H1 (cell line): ENCODE measurements around the gene USB1. TPM values are rescaled to one million over a fixed set of nuclear protein-coding genes. Genes with fewer than 3 reads are reported as not detected.

Experiments used
- CTCF ChIA-PET: fragments of 300-600 bp; sonication (Branson Sonifier 250); formaldehyde crosslinking; loops from one replicate; lab custom pipeline; 2021; ENCODE audit not compliant: partially characterized antibody; lab: Charles Lee
- POLR2A ChIA-PET: fragments of 300-600 bp; sonication (Branson Sonifier 250); formaldehyde crosslinking; loops from one replicate; lab custom pipeline; 2021; ENCODE audit warnings: inconsistent platforms; ENCODE audit not compliant: partially characterized antibody; lab: Charles Lee
- DNase-seq, 2 experiments: peaks; one replicate each; pipeline versions ENCODE4 v3.0.0 to v3.0.0-alpha.2; 2010 to 2022; ENCODE audit warnings: low spot score in 2 of 2, low read depth in 1 of 2, mixed read lengths in 1 of 2
- FAIRE-seq: peaks from 2 replicates; lab custom pipeline; 2011; peaks lifted over from hg19 to GRCh38; lab: Jason Lieb, UNC
- H2AFZ ChIP-seq: 2 replicates; pipeline ENCODE4 v1.8.1; 2012; ENCODE audit warnings: low read length, inconsistent platforms
- H2AK5ac ChIP-seq: 2 replicates; pipeline ENCODE4 v1.6.1; 2013; ENCODE audit warnings: low read depth, low read length
- H2BK120ac ChIP-seq: replicated peaks from 2 replicates; pipeline ENCODE3; 2013; ENCODE audit warnings: low read depth, low read length, inconsistent platforms
- H2BK12ac ChIP-seq: 2 replicates; pipeline ENCODE4 v1.6.1; 2013; ENCODE audit warnings: low read depth, low read length
- H2BK15ac ChIP-seq: 2 replicates; pipeline ENCODE4 v1.6.1; 2013; ENCODE audit warnings: low read length
- H2BK20ac ChIP-seq: 2 replicates; pipeline ENCODE4 v1.6.1; 2013; ENCODE audit warnings: low read length
- H2BK5ac ChIP-seq: 2 replicates; pipeline ENCODE4 v1.6.1; 2013; ENCODE audit warnings: low read depth, low read length
- H3K14ac ChIP-seq: 2 replicates; pipeline ENCODE4 v1.6.1; 2013; ENCODE audit warnings: inconsistent platforms; ENCODE audit not compliant: insufficient read length
- H3K18ac ChIP-seq: 2 replicates; pipeline ENCODE4 v1.6.1; 2013; ENCODE audit warnings: low read length; ENCODE audit errors: extremely low read depth
- H3K23ac ChIP-seq: 2 replicates; pipeline ENCODE4 v1.6.1; 2013; ENCODE audit warnings: inconsistent platforms; ENCODE audit not compliant: insufficient read length
- H3K23me2 ChIP-seq: 2 replicates; pipeline ENCODE4 v1.6.1; 2013; ENCODE audit warnings: low read depth, low read length
- H3K27ac ChIP-seq: 2 replicates; pipeline ENCODE4 v1.6.1; 2011; ENCODE audit warnings: low read depth, low read length, inconsistent platforms
- H3K27me3 ChIP-seq, 4 experiments: replicated peaks in 1 of 4; 1 replicate in 1 of 4; 2 replicates in 3 of 4; pipeline versions ENCODE4 v1.6.1 to v1.8.1; 2011 to 2013; ENCODE audit warnings: low read length in 3 of 4, mild to moderate bottlenecking in 3 of 4, inconsistent platforms in 2 of 4, mixed read lengths in 2 of 4, moderate library complexity in 1 of 4; ENCODE audit not compliant: control insufficient read depth in 3 of 4, insufficient read depth in 3 of 4; ENCODE audit errors: extremely low read depth in 1 of 4
- H3K36me3 ChIP-seq, 4 experiments: 2 replicates each; pipeline versions ENCODE4 v1.6.1 to v1.8.1; 2011 to 2013; ENCODE audit warnings: mild to moderate bottlenecking in 4 of 4, low read length in 3 of 4, moderate library complexity in 2 of 4, control low read depth in 1 of 4, inconsistent platforms in 1 of 4; ENCODE audit not compliant: insufficient read depth in 4 of 4, control insufficient read depth in 2 of 4
- H3K4ac ChIP-seq: replicated peaks from 2 replicates; pipeline ENCODE3; 2013; ENCODE audit warnings: low read length, low read depth, mixed read lengths, inconsistent platforms; ENCODE audit not compliant: insufficient read length
- H3K4me1 ChIP-seq, 4 experiments: replicated peaks in 1 of 4; 1 replicate in 1 of 4; 2 replicates in 3 of 4; pipeline versions ENCODE4 v1.6.1 to v1.8.1; 2011 to 2013; ENCODE audit warnings: low read length in 3 of 4, inconsistent platforms in 2 of 4, mixed read lengths in 1 of 4; ENCODE audit not compliant: insufficient read depth in 4 of 4, control insufficient read depth in 3 of 4
- H3K4me2 ChIP-seq, 2 experiments: 2 replicates each; pipeline versions ENCODE4 v1.6.1 to v1.8.1; 2011 to 2013; ENCODE audit warnings: low read depth in 2 of 2, low read length in 2 of 2, control low read depth in 1 of 2, inconsistent platforms in 1 of 2, mild to moderate bottlenecking in 1 of 2; ENCODE audit not compliant: insufficient read depth in 1 of 2
- H3K4me3 ChIP-seq, 4 experiments: fragments of 200-600, 300-600 bp in 1 of 4; sonication (generic), shearing (Covaris generic), sonication (Bioruptor Twin) in 1 of 4; 2 replicates each; pipeline versions ENCODE4 v1.5.1 to v1.8.1; 2011 to 2016; ENCODE audit warnings: low read length in 4 of 4, low read depth in 3 of 4, control low read depth in 2 of 4, inconsistent platforms in 2 of 4, mild to moderate bottlenecking in 2 of 4, mixed read lengths in 1 of 4, moderate library complexity in 1 of 4; ENCODE audit not compliant: insufficient read depth in 2 of 4; ENCODE audit errors: extremely low read depth in 1 of 4
- H3K56ac ChIP-seq: replicated peaks from 2 replicates; pipeline ENCODE3; 2013; ENCODE audit warnings: low read depth, mild to moderate bottlenecking, mixed read lengths, low read length, inconsistent platforms; ENCODE audit not compliant: insufficient read length
- H3K79me1 ChIP-seq: 2 replicates; pipeline ENCODE4 v1.6.1; 2013; ENCODE audit warnings: low read depth, low read length, control low read depth
- H3K79me2 ChIP-seq, 2 experiments: 2 replicates each; pipeline versions ENCODE4 v1.6.1 to v1.8.1; 2012 to 2013; ENCODE audit warnings: low read length in 2 of 2, mild to moderate bottlenecking in 2 of 2, inconsistent platforms in 1 of 2; ENCODE audit not compliant: insufficient read depth in 2 of 2, control insufficient read depth in 1 of 2
- H3K9ac ChIP-seq, 4 experiments: replicated peaks in 1 of 4; 1 replicate in 1 of 4; 2 replicates in 3 of 4; pipeline versions ENCODE4 v1.6.1 to v1.8.1; 2011 to 2013; ENCODE audit warnings: low read depth in 3 of 4, low read length in 3 of 4, control low read depth in 2 of 4, mild to moderate bottlenecking in 2 of 4, moderate library complexity in 2 of 4, inconsistent platforms in 1 of 4; ENCODE audit errors: extremely low read depth in 1 of 4
- H3K9me3 ChIP-seq, 2 experiments: 2 replicates each; pipeline versions ENCODE4 v1.6.1 to v1.8.1; 2012 to 2013; ENCODE audit warnings: mild to moderate bottlenecking in 2 of 2, moderate library complexity in 2 of 2, control low read depth in 1 of 2, inconsistent platforms in 1 of 2, low read depth in 1 of 2, low read length in 1 of 2, mixed read lengths in 1 of 2; ENCODE audit not compliant: insufficient read depth in 2 of 2
- H4K20me1 ChIP-seq, 2 experiments: replicated peaks in 1 of 2; 2 replicates each; pipeline versions ENCODE3 to v1.8.1; 2011 to 2013; ENCODE audit warnings: inconsistent platforms in 2 of 2, low read length in 2 of 2, mild to moderate bottlenecking in 1 of 2; ENCODE audit not compliant: insufficient read depth in 2 of 2, control insufficient read depth in 1 of 2
- H4K5ac ChIP-seq: 2 replicates; pipeline ENCODE4 v1.6.1; 2013; ENCODE audit warnings: low read length, low read depth, mixed read lengths, inconsistent platforms; ENCODE audit not compliant: insufficient read length
- H4K8ac ChIP-seq: 2 replicates; pipeline ENCODE4 v1.8.0; 2013; ENCODE audit warnings: mild to moderate bottlenecking, moderate library complexity, low read length, inconsistent platforms; ENCODE audit not compliant: insufficient read depth; ENCODE audit errors: extremely low read depth
- H4K91ac ChIP-seq: replicated peaks from 2 replicates; pipeline ENCODE3; 2013; ENCODE audit warnings: low read length, mixed read lengths, inconsistent platforms; ENCODE audit not compliant: insufficient read length
- JUN ChIP-seq: IDR thresholded peaks from 2 replicates; pipeline ENCODE4 v1.6.1; 2011; ENCODE audit warnings: low read depth, mild to moderate bottlenecking, improper control_type of control experiment, low read length
- POU5F1 ChIP-seq: IDR thresholded peaks from 2 replicates; pipeline ENCODE4 v1.6.1; 2011; ENCODE audit warnings: low read depth, mild to moderate bottlenecking, low read length, moderate library complexity
- whole genome bisulfite sequencing, 2 experiments: shearing (Covaris generic) in 1 of 2; methylation state at CpG; one replicate each; pipeline versions ENCODE4 v1.1.6 to v1.1.7; 2013 to 2015; ENCODE audit warnings: low lambda C conversion rate in 2 of 2, mixed read lengths in 2 of 2, inconsistent platforms in 1 of 2, low coverage in 1 of 2, missing lambda C conversion rate in 1 of 2; ENCODE audit not compliant: insufficient replicate concordance in 2 of 2, insufficient coverage in 1 of 2, insufficient read length in 1 of 2; ENCODE audit errors: extremely low coverage in 1 of 2, missing lambda C conversion rate in 1 of 2; 5-methylcytosine and 5-hydroxymethylcytosine counted together
- polyA plus RNA-seq, 7 experiments: library from polyadenylated mRNA; depleted of rRNA in 3 of 7; stranded (reverse) in 5 of 7; unstranded in 2 of 7; fragments of >200 nt in 5 of 7; fragments of 200-250 nt in 2 of 7; gene quantifications; 1 replicate in 5 of 7; 2 replicates in 1 of 7; 4 replicates in 1 of 7; pipeline versions ENCODE4 v1.2.1 to v1.2.3, GENCODE V29; 2011 to 2013; ENCODE audit warnings: missing spikeins in 2 of 7, mixed read lengths in 2 of 7
- total RNA-seq: library from RNA; stranded (reverse); fragmentation: NEBNext Ultra II Directional; extraction: Animal tissue kit (Norgen Biotek cat#: 25700); gene quantifications from 2 replicates; pipeline ENCODE4 v1.2.1, GENCODE V29; 2021

Gene USB1
- total and polyA plus RNA-seq, 2 of the 8 experiments (the other 6 are each of a cell fraction or from before 2014, with no cell fraction given) = 65.4 to 75.9 TPM

DNA sequence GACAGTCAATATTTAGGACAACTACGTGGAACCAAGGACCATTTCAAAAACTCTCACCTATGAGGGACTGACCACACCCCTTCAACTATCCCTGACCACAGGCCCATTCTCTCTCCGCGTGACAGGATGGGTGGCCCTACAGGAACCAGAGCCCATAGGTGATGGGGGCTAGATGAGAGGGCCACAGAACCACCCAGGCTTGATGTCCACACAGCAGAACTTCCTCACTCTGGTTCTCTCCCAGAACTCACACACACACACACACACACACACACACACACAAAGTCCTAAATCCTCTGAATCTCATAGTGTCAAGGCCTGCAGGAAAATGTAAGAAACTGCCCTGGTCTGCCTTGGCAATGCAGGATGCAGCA lies 2.2 kb upstream of the USB1 start:
- Histone ChIP-seq H2BK5ac (no peak overlapping the region), H3K18ac (no peak overlapping the region), H3K79me1 (no peaks in the 10 kb centered on the region), H2AK5ac (no peak overlapping the region), H3K36me3 (peaks cover 2 to 15% (median 7%) of the 10 kb centered on the region in 4 experiments; a peak in 6 of 8 replicates), H4K8ac (no peak overlapping the region), H3K9me3 (no peaks in the 10 kb centered on the region), H3K9ac (no peak overlapping the region), H3K27me3 (peaks cover 0 to 3% (median 0%) of the 10 kb centered on the region in 4 experiments; a peak in 2 of 7 replicates), H4K5ac (no peak overlapping the region), H4K20me1 (peaks cover 0 to 7% of the 10 kb centered on the region in 2 experiments), H3K14ac (no peak overlapping the region), H3K23me2 (peaks cover 7% of the 10 kb centered on the region), H3K4me1 (peaks cover 5 to 8% (median 7%) of the 10 kb centered on the region in 4 experiments; a peak in 6 of 7 replicates), H2AFZ (no peak overlapping the region), H3K4me3 (no peak overlapping the region), H3K27ac (no peak overlapping the region), H3K56ac (no peak overlapping the region), H3K4ac (no peak overlapping the region), H3K79me2 (no peaks in the 10 kb centered on the region; a peak in 1 of 4 replicates), H2BK15ac (no peak overlapping the region), H2BK120ac (no peak overlapping the region), H3K4me2 (peak overlapping the region in 1 of 2 experiments; percentile 79; a peak in 1 of 4 replicates), H4K91ac (no peak overlapping the region), H2BK12ac (no peak overlapping the region), H2BK20ac (no peak overlapping the region), H3K23ac (no peak overlapping the region)
- no peak for FAIRE-seq
- TF ChIP-seq JUN (no peak), POU5F1 (no peak)
- no peak for DNase-seq
- WGBS, 2 experiments = 84% methylated on average over 3 of the region's 3 CpGs; no CpG with 5 or more reads in 1 of the 2 experiments
- ChIA-PET CTCF (interaction anchor here (0.7 to 26.3 kb wide), 14 partner anchors 9 to 223 kb away, joined by 3 to 305 read pairs (median 4); a partner anchor contains a TSS), POLR2A (interaction anchor here (0.9 to 1.7 kb wide), 2 partner anchors 9 to 67 kb away, joined by 3 to 7 read pairs; no protein-coding TSS in a partner anchor)
